Parathyroid adenoma (tissue), 2 donors: ENCODE data around the gene NIN.
A peak's percentile ranks its signal among the peaks of the same experiment; 100 is the strongest.

Experiments
- H2AFZ ChIP-seq: fragments of 300-600 bp; sonication (generic); one replicate; pipeline ENCODE4 v1.7.0; 2017; ENCODE audit warnings: antibody characterized with exemption, mild to moderate bottlenecking
- H3K27ac ChIP-seq: fragments of 300-600 bp; sonication (generic); one replicate; pipeline ENCODE4 v1.7.0; 2017
- H3K27me3 ChIP-seq: fragments of 300-600 bp; sonication (generic); one replicate; pipeline ENCODE4 v1.7.0; 2017; ENCODE audit warnings: low read length; ENCODE audit not compliant: control insufficient read depth, insufficient read depth
- H3K36me3 ChIP-seq: fragments of 300-600 bp; sonication (generic); one replicate; pipeline ENCODE4 v1.7.0; 2017; ENCODE audit warnings: low read length; ENCODE audit not compliant: control insufficient read depth, insufficient read depth
- H3K4me1 ChIP-seq: fragments of 300-600 bp; sonication (generic); one replicate; pipeline ENCODE4 v1.7.0; 2017; ENCODE audit warnings: control low read depth
- H3K4me2 ChIP-seq: fragments of 300-600 bp; sonication (generic); one replicate; pipeline ENCODE4 v1.7.0; 2017; ENCODE audit warnings: low read length
- H3K4me3 ChIP-seq: fragments of 300-600 bp; sonication (generic); one replicate; pipeline ENCODE4 v1.7.0; 2017; ENCODE audit warnings: low read depth, low read length
- H3K79me2 ChIP-seq: fragments of 300-600 bp; sonication (generic); one replicate; pipeline ENCODE4 v1.7.0; 2017; ENCODE audit warnings: control low read depth
- H3K9ac ChIP-seq: fragments of 300-600 bp; sonication (generic); one replicate; pipeline ENCODE4 v1.7.0; 2017; ENCODE audit warnings: mild to moderate bottlenecking
- H3K9me3 ChIP-seq: fragments of 300-600 bp; sonication (generic); one replicate; pipeline ENCODE4 v1.7.0; 2017; ENCODE audit warnings: low read length; ENCODE audit not compliant: control insufficient read depth
- TF ChIP-seq, protein P1 (sequence below): fragments of 300-600 bp; sonication (generic); IDR thresholded peaks from one replicate; pipeline ENCODE4 v1.7.0; 2017; ENCODE audit warnings: antibody characterized with exemption, mild to moderate bottlenecking
- donor health status: primary hyperparathyroidism.

Gene NIN

DNA sequence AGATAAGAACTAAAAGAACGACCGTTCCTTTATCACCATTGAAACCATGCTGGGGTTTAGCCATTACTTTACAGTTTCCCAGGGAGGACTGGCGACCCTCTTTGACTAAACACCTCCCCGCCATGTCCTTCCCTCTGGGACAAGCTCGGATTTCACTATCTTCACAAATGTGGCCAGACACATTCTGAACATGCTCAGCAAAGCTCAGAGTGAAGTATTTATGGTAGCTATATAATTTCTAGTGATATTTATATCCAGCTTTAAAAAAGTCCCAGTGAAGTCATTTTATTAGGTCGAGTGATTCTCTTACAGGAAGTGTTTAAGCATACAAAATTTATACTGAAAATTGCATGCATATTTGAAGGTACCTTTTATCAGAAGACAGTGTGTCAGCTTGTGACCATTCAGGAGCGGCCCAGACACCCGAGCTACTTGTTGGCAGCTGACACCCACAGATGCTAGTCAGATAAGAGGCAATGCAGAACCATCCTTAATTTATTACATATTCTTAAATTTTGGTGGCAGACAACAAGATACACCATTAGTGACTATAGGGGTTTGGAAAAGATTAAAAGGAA, 36.8 kb downstream of the NIN start:
- peak overlapping the region; percentile 11 for H3K4me2 ChIP-seq
- H3K4me1 ChIP-seq = no peaks in the 10 kb centered on the region
- no peak overlapping the region for H3K9ac ChIP-seq
- no peak overlapping the region for H3K4me3 ChIP-seq
- no peaks in the 10 kb centered on the region for H3K36me3 ChIP-seq
- TF ChIP-seq, protein P1, sequence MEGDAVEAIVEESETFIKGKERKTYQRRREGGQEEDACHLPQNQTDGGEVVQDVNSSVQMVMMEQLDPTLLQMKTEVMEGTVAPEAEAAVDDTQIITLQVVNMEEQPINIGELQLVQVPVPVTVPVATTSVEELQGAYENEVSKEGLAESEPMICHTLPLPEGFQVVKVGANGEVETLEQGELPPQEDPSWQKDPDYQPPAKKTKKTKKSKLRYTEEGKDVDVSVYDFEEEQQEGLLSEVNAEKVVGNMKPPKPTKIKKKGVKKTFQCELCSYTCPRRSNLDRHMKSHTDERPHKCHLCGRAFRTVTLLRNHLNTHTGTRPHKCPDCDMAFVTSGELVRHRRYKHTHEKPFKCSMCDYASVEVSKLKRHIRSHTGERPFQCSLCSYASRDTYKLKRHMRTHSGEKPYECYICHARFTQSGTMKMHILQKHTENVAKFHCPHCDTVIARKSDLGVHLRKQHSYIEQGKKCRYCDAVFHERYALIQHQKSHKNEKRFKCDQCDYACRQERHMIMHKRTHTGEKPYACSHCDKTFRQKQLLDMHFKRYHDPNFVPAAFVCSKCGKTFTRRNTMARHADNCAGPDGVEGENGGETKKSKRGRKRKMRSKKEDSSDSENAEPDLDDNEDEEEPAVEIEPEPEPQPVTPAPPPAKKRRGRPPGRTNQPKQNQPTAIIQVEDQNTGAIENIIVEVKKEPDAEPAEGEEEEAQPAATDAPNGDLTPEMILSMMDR = no peak
- no peaks in the 10 kb centered on the region for H3K9me3 ChIP-seq
- H3K27ac ChIP-seq = no peak overlapping the region
- peaks cover 2% of the 10 kb centered on the region for H3K79me2 ChIP-seq
- H3K27me3 ChIP-seq = no peaks in the 10 kb centered on the region
- no peak overlapping the region for H2AFZ ChIP-seq

GRCh38 chr14:50792634-50793068, 38.3 kb downstream of the NIN start:
- H3K4me2 ChIP-seq = no peak overlapping the region
- H3K27ac ChIP-seq = no peak overlapping the region
- no peaks in the 10 kb centered on the region for H3K4me1 ChIP-seq
- H3K4me3 ChIP-seq = no peak overlapping the region
- H3K9me3 ChIP-seq = no peaks in the 10 kb centered on the region
- TF ChIP-seq, protein P1 = no peak
- no peaks in the 10 kb centered on the region for H3K36me3 ChIP-seq
- H3K79me2 ChIP-seq = peaks cover 2% of the 10 kb centered on the region
- H3K27me3 ChIP-seq = no peaks in the 10 kb centered on the region
- no peak overlapping the region for H2AFZ ChIP-seq
- H3K9ac ChIP-seq = no peak overlapping the region

GRCh38 chr14:50792051-50792477, 38.9 kb downstream of the NIN start:
- Histone ChIP-seq H3K4me2 (no peak overlapping the region), H3K9me3 (no peaks in the 10 kb centered on the region), H3K4me1 (no peaks in the 10 kb centered on the region), H3K27me3 (no peaks in the 10 kb centered on the region), H3K36me3 (no peaks in the 10 kb centered on the region), H3K4me3 (no peak overlapping the region), H3K79me2 (no peaks in the 10 kb centered on the region), H3K27ac (no peak overlapping the region), H2AFZ (no peak overlapping the region), H3K9ac (no peak overlapping the region)
- TF ChIP-seq, protein P1 = no peak

- Histone ChIP-seq H3K27me3 (no peaks in the 10 kb centered on the region), H3K79me2 (no peaks in the 10 kb centered on the region), H3K9me3 (no peaks in the 10 kb centered on the region), H3K9ac (no peak overlapping the region), H3K4me3 (no peak overlapping the region), H2AFZ (no peak overlapping the region), H3K4me1 (no peaks in the 10 kb centered on the region), H3K4me2 (no peak overlapping the region), H3K36me3 (no peaks in the 10 kb centered on the region), H3K27ac (no peak overlapping the region)
- TF ChIP-seq, protein P1 = no peak
Measured at GRCh38 chr14:50791201-50791600, 39.8 kb downstream of the NIN start.

GRCh38 chr14:50790589-50790988, 40.4 kb downstream of the NIN start:
- Histone ChIP-seq H3K27me3 (no peaks in the 10 kb centered on the region), H3K4me3 (no peak overlapping the region), H3K79me2 (no peaks in the 10 kb centered on the region), H3K4me1 (no peaks in the 10 kb centered on the region), H2AFZ (no peak overlapping the region), H3K9ac (no peak overlapping the region), H3K36me3 (no peaks in the 10 kb centered on the region), H3K27ac (no peak overlapping the region), H3K9me3 (no peaks in the 10 kb centered on the region), H3K4me2 (no peak overlapping the region)
- TF ChIP-seq, protein P1 = no peak
